ENCODE results near the gene TMC7.

GRCh38 chr16:19020689-19021088 is 37.0 kb downstream of the TMC7 start:
- no peak for TF ChIP-seq CTCF (IDR thresholded peaks at IDR 0.05)
- TF ChIP-seq POLR2A (IDR thresholded peaks at IDR 0.05), result no peak

Data from esophagus squamous epithelium (tissue), 4 donors.